Spleen (tissue), 7 donors: ENCODE measurements around the gene ZNF780B.

Experiments
- CTCF ChIP-seq, 11 experiments: fragments of 200-600 bp in 7 of 11; fragments of 450-650 bp in 4 of 11; sonication (generic) in 4 of 11; IDR thresholded peaks in 8 of 11; conservative IDR thresholded peaks in 3 of 11; 1 replicate in 7 of 11; 2 replicates in 4 of 11; pipeline versions ENCODE4 v1.4.0 to v1.8.0; 2016 to 2021; ENCODE audit warnings: antibody characterized with exemption in 11 of 11, inconsistent platforms in 4 of 11, mild to moderate bottlenecking in 1 of 11
- POLR2AphosphoS5 ChIP-seq, 3 donors: sonication (generic); formaldehyde crosslinking; IDR thresholded peaks; one replicate each; pipeline ENCODE4 v1.5.1; 2017; ENCODE audit warnings: antibody characterized with exemption in 3 of 3
- donor health status: DM: no; HTN: no; CAD: no; lungs with moderate emphysema.
- donor health status: DM: no; HTN: no; CAD: no.
- donor health status: DM: no; HTN: no; CAD: no.

- no peak for TF ChIP-seq CTCF (IDR thresholded peaks at IDR 0.05 in 8 of 11, conservative IDR thresholded peaks at IDR 0.05 in 3 of 11)
- no peak for TF ChIP-seq POLR2AphosphoS5 (IDR thresholded peaks at IDR 0.05)
These were observed 48.7 kb upstream of the ZNF780B start for GRCh38 chr19:40104754-40105153.
